Stimulated activated effector memory CD8-positive, alpha-beta T cell treated with anti-CD3 and anti-CD28 coated beads, Interleukin-12 subunit alpha, Interleukin-12 subunit beta, amount 100 ng/mL, for 72 hours (primary cell): Measurements from ENCODE around the gene ELOVL6.
A peak's percentile ranks its signal among the peaks of the same experiment; 100 is the strongest.
"Not testable (repeated sequence)": the region's sequence is repeated elsewhere in the genome, so short reads cannot be mapped to it uniquely, and the experiment has no call there.

ENCODE experiments used
- ATAC-seq: fragments of 150-1000 bp; cut with Tn5 transposase; 2 replicates; pipeline ENCODE4 v1.10.0; 2021
- DNase-seq, 2 donors: peaks; one replicate each; pipeline ENCODE4 v3.0.0; 2021 to 2022; ENCODE audit warnings: low spot score in 2 of 2
- H3K27ac Mint-ChIP-seq: one replicate; pipeline ENCODE4 v1.8.0; 2022; ENCODE audit warnings: mild to moderate bottlenecking, mixed read lengths
- H3K36me3 Mint-ChIP-seq: one replicate; pipeline ENCODE4 v1.8.0; 2022; ENCODE audit warnings: mild to moderate bottlenecking, mixed read lengths
- H3K4me1 Mint-ChIP-seq: one replicate; pipeline ENCODE4 v1.8.0; 2022; ENCODE audit warnings: mixed read lengths
- H3K4me3 Mint-ChIP-seq: one replicate; pipeline ENCODE4 v1.8.0; 2022; ENCODE audit warnings: mild to moderate bottlenecking, mixed read lengths
- H3K9me3 Mint-ChIP-seq: one replicate; pipeline ENCODE4 v1.8.0; 2022; ENCODE audit warnings: mixed read lengths

Gene ELOVL6

DNA sequence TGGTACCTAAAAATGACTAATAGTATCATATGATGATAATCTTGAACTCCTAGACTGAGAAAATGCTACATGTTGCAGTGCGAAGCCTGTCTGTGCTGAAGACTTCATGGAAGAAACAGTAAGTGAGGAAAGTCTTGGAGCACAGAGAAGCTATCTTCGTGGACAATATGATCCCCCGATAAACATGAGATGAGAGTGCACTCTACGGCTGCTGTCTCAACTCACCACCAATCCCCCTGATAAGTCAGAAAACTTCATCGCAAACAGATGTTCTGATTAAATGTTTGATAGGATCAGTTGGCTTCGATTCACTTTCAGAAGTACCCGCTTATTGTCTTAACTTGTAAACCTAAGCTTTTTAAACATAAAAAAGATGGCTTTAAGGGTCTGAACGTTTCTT is 130.2 kb downstream of the ELOVL6 start:
- Mint-ChIP-seq H3K9me3 (no peaks in the 10 kb centered on the region), H3K4me1 (peaks cover 8% of the 10 kb centered on the region), H3K36me3 (peaks cover 6% of the 10 kb centered on the region), H3K4me3 (no peak overlapping the region), H3K27ac (no peak overlapping the region)
- DNase-seq = no peak
- no peak for ATAC-seq

DNA sequence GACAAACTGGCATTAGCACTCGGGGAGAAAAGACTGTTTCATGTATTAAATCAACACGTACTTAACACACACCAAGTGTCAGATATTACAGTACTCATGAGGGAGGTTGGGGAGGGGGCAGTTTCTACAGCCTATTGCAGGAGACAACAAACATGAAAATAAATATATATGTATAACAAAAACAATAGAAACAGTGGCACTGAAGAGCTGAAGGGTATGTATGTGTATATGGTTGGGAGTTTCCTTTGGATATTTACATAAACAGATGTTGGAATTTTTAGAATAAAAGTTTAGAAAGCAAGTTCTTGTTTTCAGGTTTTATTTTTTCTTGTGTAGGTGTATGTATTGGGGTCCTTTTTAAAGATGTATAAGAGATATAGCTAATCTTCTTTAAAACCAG is 133.5 kb downstream of the ELOVL6 start:
- ATAC-seq = no peak
- no peaks in the 10 kb centered on the region for H3K36me3 Mint-ChIP-seq
- H3K4me3 Mint-ChIP-seq = no peak overlapping the region
- H3K4me1 Mint-ChIP-seq = peaks cover 33% of the 10 kb centered on the region
- DNase-seq = no peak
- H3K9me3 Mint-ChIP-seq = no peaks in the 10 kb centered on the region
- no peak overlapping the region for H3K27ac Mint-ChIP-seq

DNA sequence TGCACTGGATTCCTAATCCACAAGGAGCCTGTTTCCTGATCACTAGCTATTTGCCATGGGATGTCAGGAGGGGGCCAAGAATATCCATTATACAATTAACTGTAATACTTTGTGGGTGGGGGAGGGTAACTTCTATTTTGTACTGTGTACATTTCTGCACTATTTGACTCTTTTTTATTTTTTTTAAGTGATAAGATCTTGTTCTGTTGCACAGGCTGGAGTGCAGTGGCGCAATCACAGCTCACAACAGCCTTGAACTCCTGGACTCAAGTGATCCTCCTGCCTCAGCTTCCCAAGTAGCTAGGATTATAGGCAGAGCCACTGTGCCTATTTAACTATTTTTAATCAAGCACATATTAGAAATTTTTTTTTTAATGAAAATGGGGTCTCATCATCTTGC is 134.1 kb downstream of the ELOVL6 start:
- no peak for DNase-seq
- Mint-ChIP-seq H3K27ac (no peak overlapping the region), H3K4me1 (peaks cover 40% of the 10 kb centered on the region), H3K36me3 (no peaks in the 10 kb centered on the region), H3K9me3 (no peaks in the 10 kb centered on the region), H3K4me3 (no peak overlapping the region)
- ATAC-seq = no peak

DNA sequence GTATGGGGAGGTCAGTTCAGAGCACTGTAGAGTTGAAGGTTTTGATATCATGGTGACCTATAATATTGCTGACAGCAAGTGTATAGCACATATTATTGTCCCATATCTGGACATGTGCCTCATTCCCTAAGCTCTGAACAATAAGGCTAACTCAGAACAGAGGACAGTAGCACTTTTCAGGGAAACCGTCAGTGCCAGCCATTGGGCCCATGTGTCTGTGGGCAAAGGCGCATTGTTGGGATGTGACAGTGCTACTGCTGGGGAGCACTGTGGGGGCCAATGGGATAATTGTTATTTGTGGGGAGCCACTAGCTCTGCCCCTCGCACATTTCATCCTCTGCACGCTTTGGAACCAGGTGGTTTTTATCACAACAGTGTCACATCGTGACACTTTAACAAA is 136.2 kb downstream of the ELOVL6 start:
- Mint-ChIP-seq H3K27ac (peak overlapping the region; percentile 89), H3K4me3 (no peak overlapping the region), H3K4me1 (peaks cover 49% of the 10 kb centered on the region), H3K36me3 (peaks cover 2% of the 10 kb centered on the region), H3K9me3 (no peaks in the 10 kb centered on the region)
- ATAC-seq (no peak), DNase-seq (no peak)

DNA sequence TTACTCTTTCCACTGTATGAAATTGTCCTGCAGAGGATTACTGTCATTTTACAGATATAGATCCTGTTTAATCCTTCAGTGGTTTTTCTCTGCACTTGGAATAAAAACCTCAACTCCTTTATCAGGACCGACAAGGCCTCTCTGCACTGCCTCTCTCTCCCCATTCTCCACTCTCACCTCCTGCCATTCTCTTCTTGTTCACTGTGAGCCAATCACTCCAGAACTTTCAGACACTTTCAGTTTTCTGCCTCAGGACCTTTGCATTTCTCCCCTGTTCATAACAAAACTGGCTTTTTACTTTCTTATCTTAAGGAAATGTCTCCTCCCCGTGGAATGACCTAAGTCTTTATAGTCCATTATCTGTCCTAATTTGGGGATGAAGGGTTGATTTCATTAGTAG is 137.3 kb downstream of the ELOVL6 start:
- Mint-ChIP-seq H3K36me3 (peaks cover 6% of the 10 kb centered on the region), H3K4me1 (peaks cover 55% of the 10 kb centered on the region), H3K4me3 (peak overlapping the region; percentile 58), H3K27ac (peak overlapping the region; percentile 89), H3K9me3 (no peaks in the 10 kb centered on the region)
- no peak for ATAC-seq
- no peak for DNase-seq

DNA sequence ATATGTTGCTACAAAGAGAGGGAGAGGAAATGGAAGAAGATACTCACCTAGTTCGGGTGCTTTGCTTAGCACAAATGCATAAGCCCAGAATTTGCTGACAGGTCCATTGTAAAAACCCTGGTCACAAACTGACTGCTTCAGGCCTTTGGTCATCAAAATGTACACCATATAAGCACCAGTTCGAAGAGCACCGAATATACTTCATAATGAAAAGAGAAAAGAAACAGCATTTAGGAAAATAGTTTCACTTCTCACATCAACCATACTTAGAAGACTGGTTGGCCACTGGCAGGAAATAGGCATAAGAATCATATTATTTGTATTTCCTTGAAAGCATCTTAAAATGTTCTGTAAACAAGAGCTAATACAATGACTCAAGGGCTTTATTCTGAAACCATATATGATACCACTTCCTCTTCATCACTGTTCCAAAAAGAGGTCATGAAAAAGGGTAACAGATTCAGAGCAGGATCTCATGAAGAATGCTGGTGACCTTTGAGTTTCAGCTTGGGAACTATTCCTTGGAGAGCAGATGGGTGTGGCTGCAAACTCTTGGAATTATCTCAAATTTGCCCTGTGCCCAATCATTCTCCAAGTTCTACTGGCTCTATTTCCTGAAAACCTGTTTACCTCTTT is 138.7 kb downstream of the ELOVL6 start:
- Mint-ChIP-seq H3K36me3 (peaks cover 6% of the 10 kb centered on the region), H3K4me3 (peak overlapping the region; percentile 58), H3K27ac (peak overlapping the region; percentile 89), H3K4me1 (peaks cover 69% of the 10 kb centered on the region), H3K9me3 (no peaks in the 10 kb centered on the region)
- DNase-seq (no peak), ATAC-seq (peak; percentile 84)

DNA sequence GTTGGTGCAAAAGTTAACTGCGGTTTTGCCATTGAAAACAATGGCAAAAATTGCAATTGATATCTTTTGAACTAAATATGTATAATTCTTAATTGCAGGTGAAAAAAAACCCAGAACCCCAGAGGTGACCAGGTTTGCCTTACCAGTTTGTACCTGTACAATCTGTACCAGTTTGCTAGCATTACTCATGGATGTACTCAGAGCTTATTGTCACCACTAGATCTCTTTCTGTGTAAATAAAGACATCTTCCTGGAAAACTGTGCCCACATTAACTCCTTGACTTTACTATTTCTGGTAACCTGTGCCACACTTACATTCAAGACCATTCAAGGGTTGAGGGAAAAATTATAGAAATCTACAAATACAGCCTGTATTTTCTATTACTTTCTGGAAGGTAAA is 139.7 kb downstream of the ELOVL6 start:
- peak; percentile 44 for ATAC-seq
- no peaks in the 10 kb centered on the region for H3K9me3 Mint-ChIP-seq
- H3K4me3 Mint-ChIP-seq = peak overlapping the region; percentile 58
- DNase-seq = no peak
- H3K36me3 Mint-ChIP-seq = peaks cover 6% of the 10 kb centered on the region
- peaks cover 69% of the 10 kb centered on the region for H3K4me1 Mint-ChIP-seq
- peak overlapping the region; percentile 89 for H3K27ac Mint-ChIP-seq

DNA sequence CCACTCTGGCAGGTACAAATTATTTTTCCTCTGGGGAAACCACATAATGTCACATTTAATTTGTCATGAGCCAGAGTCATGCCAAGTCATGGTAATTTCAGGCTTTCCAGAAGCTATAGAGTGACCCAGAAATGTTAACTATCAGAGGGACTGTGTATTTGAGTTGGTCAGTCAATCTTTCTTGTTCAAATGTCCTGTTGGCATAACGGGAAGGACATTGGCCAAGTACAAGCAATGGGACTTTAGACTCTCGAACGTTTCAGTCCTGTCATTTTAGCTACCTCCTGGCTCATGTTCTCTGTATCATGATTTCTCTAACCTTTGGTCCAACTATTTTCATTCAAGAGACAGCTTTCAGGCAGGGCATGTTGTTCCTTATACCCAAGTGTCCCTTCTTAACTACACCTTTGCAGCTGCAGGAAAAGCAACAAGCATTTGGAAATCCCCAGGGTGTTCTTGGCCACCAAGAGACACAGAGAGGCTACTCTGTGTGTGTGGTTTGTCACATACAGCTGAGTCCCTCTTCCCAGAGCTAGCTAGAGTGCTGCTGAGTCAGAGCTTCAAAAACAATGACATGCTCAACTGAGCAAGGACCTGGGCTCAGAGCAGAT is 143.2 kb downstream of the ELOVL6 start:
- peaks cover 14% of the 10 kb centered on the region for H3K36me3 Mint-ChIP-seq
- H3K4me3 Mint-ChIP-seq = peak overlapping the region; percentile 53
- H3K4me1 Mint-ChIP-seq = peaks cover 50% of the 10 kb centered on the region
- H3K27ac Mint-ChIP-seq = peak overlapping the region; percentile 87
- H3K9me3 Mint-ChIP-seq = no peaks in the 10 kb centered on the region
- DNase-seq = peak in 1 of 2 donors; percentile 54
- peak; percentile 88 for ATAC-seq

DNA sequence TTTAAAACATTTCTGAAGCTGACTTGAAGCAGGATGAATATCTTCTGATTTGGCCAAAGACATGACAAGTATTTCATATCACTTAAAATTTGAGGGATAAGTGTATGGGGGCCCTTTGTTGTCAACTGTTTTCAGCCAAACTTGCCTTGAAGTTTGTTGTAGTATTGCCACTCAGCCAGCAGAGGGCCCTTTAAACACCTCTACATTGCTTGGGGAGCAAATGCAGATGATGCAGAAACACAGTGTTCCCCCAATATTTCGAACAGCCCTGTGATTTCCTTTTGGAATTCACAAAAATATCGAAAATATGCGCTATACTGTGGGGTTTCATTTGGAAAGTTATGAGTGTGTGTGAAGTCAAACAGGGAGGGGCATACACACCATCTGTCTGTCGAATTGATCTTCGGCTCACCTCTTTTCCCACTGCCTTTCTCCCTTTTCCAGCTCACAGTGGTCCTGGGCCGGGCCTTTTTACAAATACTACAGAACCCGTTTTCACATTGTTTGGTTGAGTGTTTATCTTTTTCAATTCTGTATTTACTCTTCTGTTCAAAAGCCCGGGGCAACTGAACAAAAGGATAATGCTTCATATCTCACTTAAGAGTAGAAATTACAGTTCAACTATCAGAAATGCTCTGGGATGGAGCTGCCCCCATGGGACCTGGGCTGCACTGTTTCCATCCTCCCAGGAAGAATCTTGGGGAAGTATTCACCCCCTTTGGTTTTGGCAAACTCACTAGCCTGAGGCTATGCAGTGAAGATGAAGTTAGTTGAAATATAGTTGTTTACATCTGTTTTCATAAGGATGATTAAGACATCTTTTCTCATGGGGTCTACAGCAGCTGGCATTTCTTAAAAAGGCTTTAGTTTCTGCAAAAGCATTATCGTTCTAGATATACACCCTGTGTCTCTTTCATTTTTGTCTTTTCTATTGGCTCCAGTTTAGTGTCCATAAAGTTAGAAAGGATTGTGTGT is 148.2 kb downstream of the ELOVL6 start:
- Mint-ChIP-seq H3K27ac (no peak overlapping the region), H3K4me3 (no peak overlapping the region), H3K4me1 (peaks cover 12% of the 10 kb centered on the region), H3K9me3 (no peaks in the 10 kb centered on the region), H3K36me3 (peaks cover 15% of the 10 kb centered on the region)
- DNase-seq = peak in 1 of 2 donors; percentile 72
- ATAC-seq = no peak

DNA sequence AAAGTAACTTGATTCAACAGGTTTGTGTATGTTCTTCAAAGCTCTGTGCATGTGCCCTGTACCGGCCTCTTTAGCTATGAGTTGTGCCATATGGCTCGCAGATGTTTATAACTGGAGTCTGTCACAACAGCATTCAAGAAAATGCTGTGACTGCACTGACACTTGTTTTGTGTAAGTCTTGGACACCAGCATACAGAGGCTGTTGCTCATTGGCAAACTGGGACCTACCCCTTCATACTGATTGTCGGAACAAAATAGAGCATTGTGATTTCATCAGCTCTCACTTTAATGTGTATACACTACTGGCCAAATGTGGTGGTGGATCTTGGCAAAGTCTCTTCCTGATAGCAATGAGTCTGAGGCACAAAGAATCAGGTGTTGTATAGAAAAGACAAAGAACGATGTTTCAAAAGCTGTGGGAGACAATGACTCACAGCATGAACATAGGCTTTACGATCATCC is 151.8 kb downstream of the ELOVL6 start:
- Mint-ChIP-seq H3K36me3 (peaks cover 21% of the 10 kb centered on the region), H3K27ac (no peak overlapping the region), H3K4me1 (peaks cover 11% of the 10 kb centered on the region), H3K4me3 (no peak overlapping the region), H3K9me3 (no peaks in the 10 kb centered on the region)
- DNase-seq = no peak
- ATAC-seq = no peak

DNA sequence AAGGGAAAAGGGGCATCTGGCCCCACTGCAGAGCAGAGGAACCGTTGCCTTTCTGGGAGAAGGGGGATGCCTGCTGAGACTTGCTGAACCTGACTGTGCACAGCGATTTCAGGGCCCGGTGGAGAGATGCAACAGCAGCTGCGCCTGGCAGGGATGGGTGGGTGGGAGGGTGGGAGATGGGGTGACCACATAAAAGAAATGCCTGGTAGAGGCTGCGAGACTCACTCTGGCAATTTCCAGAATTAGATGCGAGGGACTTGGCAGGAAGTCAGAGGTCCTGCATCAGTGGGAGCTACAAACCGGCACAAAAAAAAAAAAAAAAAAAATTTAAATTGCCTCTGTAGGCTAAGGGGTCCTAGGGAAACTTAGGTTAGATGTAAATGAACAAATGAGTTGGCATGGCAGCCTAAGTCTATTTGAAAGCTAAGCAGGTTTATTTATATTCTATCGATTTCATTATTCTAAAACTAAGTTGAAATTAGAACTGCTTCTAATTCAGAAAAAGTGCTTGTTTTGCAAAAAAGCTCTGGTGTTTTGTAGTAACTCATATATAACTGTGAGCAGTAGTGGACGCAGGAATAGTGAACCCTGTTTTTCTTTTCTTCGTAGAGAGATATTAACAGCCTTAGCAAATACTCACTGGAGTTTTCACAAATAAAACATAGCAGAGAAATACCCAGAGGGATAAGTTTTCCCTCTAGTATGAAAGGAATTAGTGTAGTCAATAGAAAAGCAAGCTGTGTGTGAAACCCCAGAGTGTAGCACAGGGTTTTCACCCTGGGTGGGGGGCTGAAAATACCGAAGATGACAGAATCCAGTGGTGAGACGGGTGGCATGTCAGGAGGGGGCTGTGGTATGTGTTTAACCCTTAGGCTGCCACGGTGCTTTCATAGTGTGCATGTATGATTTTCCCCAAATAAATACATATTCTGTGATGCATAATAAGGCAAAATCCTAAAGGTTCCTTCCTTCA is 155.6 kb downstream of the ELOVL6 start:
- Mint-ChIP-seq H3K27ac (no peak overlapping the region), H3K36me3 (peaks cover 11% of the 10 kb centered on the region), H3K4me1 (peaks cover 6% of the 10 kb centered on the region), H3K9me3 (no peaks in the 10 kb centered on the region), H3K4me3 (no peak overlapping the region)
- no peak for DNase-seq
- no peak for ATAC-seq

DNA sequence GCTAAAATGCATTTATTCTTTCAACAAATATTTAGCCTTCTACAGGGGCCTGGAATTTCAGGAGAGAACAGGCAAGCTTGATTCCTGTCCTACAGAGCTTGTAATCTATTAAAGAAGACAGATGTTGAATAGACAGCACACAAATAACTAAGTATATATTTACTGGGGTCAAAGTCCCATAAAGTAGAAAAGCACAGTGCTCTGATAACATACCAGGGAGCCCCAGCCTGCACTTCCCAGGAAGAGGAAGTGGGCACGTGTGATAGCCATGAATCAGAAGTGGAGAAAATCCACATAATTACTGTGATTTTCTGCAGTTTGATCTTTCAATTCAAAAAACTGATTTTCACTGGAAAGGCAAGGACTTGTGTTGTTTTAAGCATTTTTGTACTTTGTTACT is 156.7 kb downstream of the ELOVL6 start:
- Mint-ChIP-seq H3K36me3 (peaks cover 11% of the 10 kb centered on the region), H3K4me1 (peaks cover 6% of the 10 kb centered on the region), H3K4me3 (no peak overlapping the region), H3K9me3 (no peaks in the 10 kb centered on the region), H3K27ac (no peak overlapping the region)
- no peak for ATAC-seq
- no peak for DNase-seq

DNA sequence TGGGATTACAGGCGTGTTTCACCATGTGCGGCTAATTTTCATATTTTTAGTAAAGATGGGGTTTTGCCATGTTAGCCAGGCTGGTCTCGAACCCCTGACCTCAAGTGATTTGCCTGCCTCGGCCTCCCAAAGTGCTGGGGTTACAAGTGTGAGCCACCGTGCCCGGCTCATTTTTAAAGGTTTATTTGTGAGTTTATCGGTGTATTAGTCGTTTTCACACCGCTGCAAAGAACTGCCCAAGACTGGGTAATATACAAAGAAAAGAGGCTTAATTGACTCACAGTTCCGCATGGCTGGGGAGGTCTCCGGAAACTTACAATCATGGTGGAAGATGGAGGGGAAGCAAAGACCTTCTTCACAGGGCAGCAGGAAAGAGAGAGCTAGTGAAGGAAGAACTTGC is 159.3 kb downstream of the ELOVL6 start:
- not testable (repeated sequence) for ATAC-seq, DNase-seq, H3K27ac Mint-ChIP-seq, H3K4me1 Mint-ChIP-seq, H3K9me3 Mint-ChIP-seq, H3K36me3 Mint-ChIP-seq, H3K4me3 Mint-ChIP-seq

DNA sequence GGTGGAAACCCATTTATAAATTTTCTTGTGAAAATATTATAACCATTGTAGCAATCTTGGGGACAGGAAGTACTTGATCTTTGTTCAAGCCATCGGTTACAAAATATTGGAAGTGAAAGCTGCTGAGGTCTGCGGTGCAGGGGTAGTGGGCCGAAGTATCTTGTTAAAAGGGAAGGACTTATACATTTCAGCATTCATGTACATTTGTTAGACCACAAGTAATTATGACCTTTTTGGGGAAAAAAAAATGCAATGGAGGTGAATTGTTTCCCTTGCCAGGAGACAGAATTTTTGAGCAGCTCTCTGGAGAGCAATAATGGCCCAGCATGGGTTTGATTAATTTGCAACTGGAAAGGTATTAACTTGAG is 164.4 kb downstream of the ELOVL6 start:
- Mint-ChIP-seq H3K4me1 (no peaks in the 10 kb centered on the region), H3K4me3 (no peak overlapping the region), H3K36me3 (no peaks in the 10 kb centered on the region), H3K27ac (no peak overlapping the region), H3K9me3 (no peaks in the 10 kb centered on the region)
- DNase-seq (no peak), ATAC-seq (no peak)
